AG04450 (cell line): Measurements from ENCODE around the gene SOX18. TPM values are rescaled to one million over a fixed set of nuclear protein-coding genes. Genes with fewer than 3 reads are reported as not detected.
"Not testable (repeated sequence)": the region's sequence is repeated elsewhere in the genome, so short reads cannot be mapped to it uniquely, and the experiment has no call there.

ENCODE experiments used
- CTCF ChIA-PET: fragments of 300-600, 350-600 bp; formaldehyde crosslinking; extraction: SDS; loops from one replicate; lab custom pipeline; 2022; ENCODE audit warnings: antibody characterized with exemption, inconsistent platforms; lab: Charles Lee
- POLR2A ChIA-PET: fragments of 350-600 bp; formaldehyde crosslinking; extraction: SDS; loops from one replicate; lab custom pipeline; 2021; ENCODE audit warnings: antibody characterized with exemption, inconsistent platforms; lab: Yijun Ruan, JAX
- DNase-seq: peaks from one replicate; pipeline ENCODE4 v3.0.0-alpha.2; 2011; ENCODE audit warnings: low read depth, low spot score
- H3K27ac ChIP-seq: one replicate; pipeline ENCODE4 v1.5.1; 2012; ENCODE audit warnings: low read depth, low read length, control low read depth
- H3K27me3 ChIP-seq: one replicate; pipeline ENCODE4 v1.6.0; 2012; ENCODE audit warnings: low read length; ENCODE audit not compliant: control insufficient read depth, insufficient read depth
- H3K4me3 ChIP-seq: 2 replicates; pipeline ENCODE4 v1.5.1; 2011; ENCODE audit warnings: mild to moderate bottlenecking, low read depth, low read length, control low read depth
- H3K9me3 ChIP-seq: 2 replicates; pipeline ENCODE4 v1.5.1; 2012; ENCODE audit warnings: low read length; ENCODE audit not compliant: control insufficient read depth, insufficient read depth
- CTCF ChIP-seq: IDR thresholded peaks from 2 replicates; pipeline ENCODE4 v1.5.1; 2011; ENCODE audit warnings: low read depth, low read length, control low read depth, inconsistent platforms
- polyA plus RNA-seq: library from polyadenylated mRNA; depleted of rRNA; stranded (reverse); fragments of >200 nt; gene quantifications from 2 replicates; pipeline ENCODE4 v1.2.3, GENCODE V29; 2011

SOX18 gene
- polyA plus RNA-seq, 1 experiment, result not detected

GRCh38 chr20:64093013-64093503 is 43.6 kb upstream of the SOX18 start:
- no peak overlapping the region for H3K27ac ChIP-seq
- ChIA-PET POLR2A (no interaction called here), CTCF (no interaction called here)
- no peak overlapping the region for H3K4me3 ChIP-seq
- peaks cover 16% of the 10 kb centered on the region for H3K27me3 ChIP-seq
- DNase-seq, result no peak
- H3K9me3 ChIP-seq, result peaks cover 5% of the 10 kb centered on the region; the same call in 1 of the 2 replicates
- TF ChIP-seq CTCF, result no peak

- ChIA-PET CTCF (no interaction called here), POLR2A (no interaction called here)
- TF ChIP-seq CTCF, result no peak
- H3K9me3 ChIP-seq, result peaks cover 11% of the 10 kb centered on the region; the same call in 1 of the 2 replicates
- H3K27me3 ChIP-seq, result peaks cover 20% of the 10 kb centered on the region
- DNase-seq, result no peak
- no peak overlapping the region for H3K27ac ChIP-seq
- no peak overlapping the region for H3K4me3 ChIP-seq
These were observed 43.0 kb upstream of the SOX18 start for GRCh38 chr20:64092258-64093012.

GRCh38 chr20:64091770-64092169 is 42.3 kb upstream of the SOX18 start:
- peaks cover 22% of the 10 kb centered on the region for H3K27me3 ChIP-seq
- H3K4me3 ChIP-seq, result no peak overlapping the region
- peaks cover 14% of the 10 kb centered on the region for H3K9me3 ChIP-seq
- DNase-seq, result no peak
- ChIA-PET POLR2A (no interaction called here), CTCF (no interaction called here)
- TF ChIP-seq CTCF, result no peak
- H3K27ac ChIP-seq, result no peak overlapping the region

- POLR2A ChIA-PET, result no interaction called here
- H3K27me3 ChIP-seq, result peaks cover 25% of the 10 kb centered on the region
- no peak overlapping the region for H3K4me3 ChIP-seq
- no peak overlapping the region for H3K27ac ChIP-seq
- CTCF ChIA-PET, result no interaction called here
- H3K9me3 ChIP-seq, result peaks cover 16% of the 10 kb centered on the region
- TF ChIP-seq CTCF, result no peak
- DNase-seq, result no peak
These were observed 41.9 kb upstream of the SOX18 start for GRCh38 chr20:64091340-64091739.

GRCh38 chr20:64090165-64090564 is 40.7 kb upstream of the SOX18 start:
- Histone ChIP-seq H3K9me3 (peaks cover 11% of the 10 kb centered on the region), H3K27me3 (peaks cover 36% of the 10 kb centered on the region), H3K4me3 (no peak overlapping the region), H3K27ac (no peak overlapping the region)
- DNase-seq, result no peak
- CTCF ChIA-PET, result no interaction called here
- POLR2A ChIA-PET, result no interaction called here
- no peak for TF ChIP-seq CTCF

- H3K4me3 ChIP-seq, DNase-seq, H3K27ac ChIP-seq, CTCF ChIA-PET, POLR2A ChIA-PET: not testable (repeated sequence)
- peaks cover 15% of the 10 kb centered on the region for H3K9me3 ChIP-seq
- peaks cover 47% of the 10 kb centered on the region for H3K27me3 ChIP-seq
These were observed 39.1 kb upstream of the SOX18 start for GRCh38 chr20:64088586-64088985.

- POLR2A ChIA-PET, CTCF ChIA-PET, DNase-seq, H3K4me3 ChIP-seq, H3K27ac ChIP-seq: not testable (repeated sequence)
- H3K27me3 ChIP-seq, result peaks cover 39% of the 10 kb centered on the region
- H3K9me3 ChIP-seq, result peaks cover 15% of the 10 kb centered on the region
These were observed 37.9 kb upstream of the SOX18 start for GRCh38 chr20:64087226-64087825.
